Measurements from ENCODE around the gene FMO4.

- TF ChIP-seq POLR2AphosphoS5 (IDR thresholded peaks at IDR 0.05; ENCODE audit: low read depth, low read length): no peak
- TF ChIP-seq CTCF (IDR thresholded peaks at IDR 0.05): no peak
- no peak for TF ChIP-seq TCF7L2 (IDR thresholded peaks at IDR 0.05; ENCODE audit: low read depth, low read length)
- TF ChIP-seq SIN3A (IDR thresholded peaks at IDR 0.05; ENCODE audit: borderline replicate concordance, insufficient read depth, low read depth, low read length): no peak
Measured at GRCh38 chr1:171311771-171312558, 2.0 kb upstream of the FMO4 start.

Data from Panc1 (cell line).